Keratinocyte (primary cell): Measurements from ENCODE around the gene RANBP10. TPM values are rescaled to one million over a fixed set of nuclear protein-coding genes. Genes with fewer than 3 reads are reported as not detected.

Experiments
- DNase-seq: peaks from one replicate; pipeline ENCODE4 v3.0.0-alpha.2; 2011; ENCODE audit warnings: low read depth, missing footprints, low spot score
- FAIRE-seq: peaks from 2 replicates; lab custom pipeline; 2011; peaks lifted over from hg19 to GRCh38; lab: Jason Lieb, UNC
- H2AFZ ChIP-seq: 2 replicates; pipeline ENCODE4 v1.6.0; 2012; ENCODE audit warnings: low read length, control low read depth, inconsistent platforms; ENCODE audit not compliant: control insufficient read depth
- H3K27ac ChIP-seq: 2 replicates; pipeline ENCODE4 v1.5.1; 2011; ENCODE audit warnings: low read length; ENCODE audit not compliant: control insufficient read depth, insufficient read depth
- H3K27me3 ChIP-seq: 3 replicates; pipeline ENCODE4 v1.6.0; 2011; ENCODE audit warnings: low read length; ENCODE audit not compliant: control insufficient read depth, insufficient read depth; ENCODE audit errors: extremely low read depth
- H3K36me3 ChIP-seq, 2 experiments: 2 replicates in 1 of 2; 3 replicates in 1 of 2; pipeline ENCODE4 v1.5.1; 2011; ENCODE audit warnings: low read length in 2 of 2, mild to moderate bottlenecking in 1 of 2; ENCODE audit not compliant: control insufficient read depth in 2 of 2, insufficient read depth in 2 of 2; ENCODE audit errors: extremely low read depth in 1 of 2
- H3K4me1 ChIP-seq: 3 replicates; pipeline ENCODE4 v1.5.1; 2011; ENCODE audit warnings: low read length; ENCODE audit not compliant: control insufficient read depth, insufficient read depth; ENCODE audit errors: extremely low read depth
- H3K4me2 ChIP-seq: 3 replicates; pipeline ENCODE4 v1.6.0; 2011; ENCODE audit warnings: low read depth, low read length; ENCODE audit not compliant: control insufficient read depth, insufficient read depth; ENCODE audit errors: extremely low read depth
- H3K4me3 ChIP-seq, 3 experiments: fragments of 200-600 bp in 1 of 3; sonication (generic) in 1 of 3; 2 replicates in 2 of 3; 3 replicates in 1 of 3; pipeline ENCODE4 v1.5.1; 2011 to 2016; ENCODE audit warnings: low read length in 3 of 3, mild to moderate bottlenecking in 3 of 3, control low read depth in 2 of 3, inconsistent platforms in 1 of 3, low read depth in 1 of 3, mixed read lengths in 1 of 3, mixed run types in 1 of 3, moderate library complexity in 1 of 3; ENCODE audit not compliant: control insufficient read depth in 2 of 3, insufficient read depth in 2 of 3; ENCODE audit errors: extremely low read depth in 1 of 3
- H3K79me2 ChIP-seq: 2 replicates; pipeline ENCODE4 v1.6.0; 2012; ENCODE audit warnings: low read length; ENCODE audit not compliant: control insufficient read depth, insufficient read depth
- H3K9ac ChIP-seq: 3 replicates; pipeline ENCODE4 v1.6.0; 2011; ENCODE audit warnings: low read length; ENCODE audit not compliant: control insufficient read depth, insufficient read depth; ENCODE audit errors: extremely low read depth
- H3K9me1 ChIP-seq: 3 replicates; pipeline ENCODE4 v1.6.0; 2011; ENCODE audit warnings: low read length; ENCODE audit not compliant: control insufficient read depth, insufficient read depth; ENCODE audit errors: extremely low read depth
- H3K9me3 ChIP-seq: 2 replicates; pipeline ENCODE4 v1.5.1; 2012; ENCODE audit warnings: low read depth, low read length; ENCODE audit not compliant: control insufficient read depth
- H4K20me1 ChIP-seq: 3 replicates; pipeline ENCODE4 v1.6.0; 2011; ENCODE audit warnings: low read length; ENCODE audit not compliant: control insufficient read depth, insufficient read depth; ENCODE audit errors: extremely low read depth
- EZH2 ChIP-seq: IDR thresholded peaks from one replicate; pipeline ENCODE4 v1.6.1; 2012; ENCODE audit warnings: inconsistent platforms, mild to moderate bottlenecking, low read length, moderate library complexity
- dilution Hi-C: fragments of 300-500 bp; cut with MboI; formaldehyde crosslinking; loops from one replicate; pipeline ENCODE4 v1.7.0; 2020; ENCODE audit warnings: low sequenced_read_pairs; ENCODE audit not compliant: extremely low pct_ligation_motif_present
- polyA plus RNA-seq, 5 experiments: library from polyadenylated mRNA; depleted of rRNA in 3 of 5; stranded (reverse) in 3 of 5; stranded (forward) in 1 of 5; unstranded in 1 of 5; fragments of >200 nt; gene quantifications; 1 replicate in 1 of 5; 2 replicates in 3 of 5; 3 replicates in 1 of 5; pipeline versions ENCODE4 v1.2.1 to v1.2.3, GENCODE V29; 2011 to 2012; ENCODE audit warnings: missing spikeins in 2 of 5, low read depth in 1 of 5, low replicate concordance in 1 of 5
- TF ChIP-seq, protein P1 (sequence below), 3 experiments: IDR thresholded peaks in 1 of 3; conservative IDR thresholded peaks in 1 of 3; optimal IDR thresholded peaks in 1 of 3; 2 replicates in 2 of 3; 3 replicates in 1 of 3; pipeline versions ENCODE3 to v1.5.1; 2011; ENCODE audit warnings: low read length in 3 of 3, mild to moderate bottlenecking in 3 of 3, moderate library complexity in 2 of 3, control low read depth in 1 of 3, inconsistent platforms in 1 of 3; ENCODE audit not compliant: insufficient read depth in 2 of 3; ENCODE audit errors: extremely low read depth in 1 of 3

RANBP10 gene
- polyA plus RNA-seq, 1 donor (not counting 4 experiments of a cell fraction or from before 2014, with no cell fraction given) = 9.5 TPM

DNA sequence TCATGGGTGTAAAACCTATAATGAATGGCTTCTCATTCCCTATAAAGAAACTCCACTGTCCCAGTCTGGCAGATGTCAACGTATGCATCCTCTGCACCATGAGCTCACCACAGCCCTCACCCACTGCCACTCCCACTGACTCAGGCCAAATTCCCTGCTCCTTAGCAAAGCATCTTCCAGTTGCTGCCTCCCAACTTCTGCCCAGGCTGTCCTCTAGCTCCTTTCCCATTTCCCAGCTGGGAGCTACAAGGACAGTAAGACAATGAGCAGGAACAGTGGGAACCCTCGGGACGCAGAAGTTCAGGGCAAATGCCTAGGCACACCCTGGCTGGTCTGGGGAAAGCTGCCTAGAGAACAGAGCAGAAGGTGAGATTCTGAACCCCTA, 26.7 kb upstream of the RANBP10 start:
- Histone ChIP-seq H3K4me3 (peak overlapping the region; percentile 57 to 88 (median 84)), H2AFZ (peak overlapping the region; percentile 33), H3K9me3 (no peaks in the 10 kb centered on the region), H3K79me2 (peaks cover 8% of the 10 kb centered on the region), H3K4me1 (peaks cover 14% of the 10 kb centered on the region), H3K36me3 (peaks cover 31% of the 10 kb centered on the region in 2 experiments), H3K4me2 (peak overlapping the region; percentile 99), H3K9me1 (no peaks in the 10 kb centered on the region), H3K27me3 (no peaks in the 10 kb centered on the region), H3K9ac (peak overlapping the region; percentile 93), H3K27ac (peak overlapping the region; percentile 88), H4K20me1 (no peaks in the 10 kb centered on the region)
- TF ChIP-seq, protein P1, sequence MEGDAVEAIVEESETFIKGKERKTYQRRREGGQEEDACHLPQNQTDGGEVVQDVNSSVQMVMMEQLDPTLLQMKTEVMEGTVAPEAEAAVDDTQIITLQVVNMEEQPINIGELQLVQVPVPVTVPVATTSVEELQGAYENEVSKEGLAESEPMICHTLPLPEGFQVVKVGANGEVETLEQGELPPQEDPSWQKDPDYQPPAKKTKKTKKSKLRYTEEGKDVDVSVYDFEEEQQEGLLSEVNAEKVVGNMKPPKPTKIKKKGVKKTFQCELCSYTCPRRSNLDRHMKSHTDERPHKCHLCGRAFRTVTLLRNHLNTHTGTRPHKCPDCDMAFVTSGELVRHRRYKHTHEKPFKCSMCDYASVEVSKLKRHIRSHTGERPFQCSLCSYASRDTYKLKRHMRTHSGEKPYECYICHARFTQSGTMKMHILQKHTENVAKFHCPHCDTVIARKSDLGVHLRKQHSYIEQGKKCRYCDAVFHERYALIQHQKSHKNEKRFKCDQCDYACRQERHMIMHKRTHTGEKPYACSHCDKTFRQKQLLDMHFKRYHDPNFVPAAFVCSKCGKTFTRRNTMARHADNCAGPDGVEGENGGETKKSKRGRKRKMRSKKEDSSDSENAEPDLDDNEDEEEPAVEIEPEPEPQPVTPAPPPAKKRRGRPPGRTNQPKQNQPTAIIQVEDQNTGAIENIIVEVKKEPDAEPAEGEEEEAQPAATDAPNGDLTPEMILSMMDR (optimal IDR thresholded peaks at IDR 0.05 in 1 of 3, IDR thresholded peaks at IDR 0.05 in 1 of 3, conservative IDR thresholded peaks at IDR 0.05 in 1 of 3; ENCODE audit: extremely low read depth in 1 of 3, insufficient read depth in 2 of 3, low read length in 3 of 3) = no peak
- TF ChIP-seq EZH2 = no peak
- FAIRE-seq (no peak), DNase-seq (no peak)
- dilution Hi-C loops = no loop called here

GRCh38 chr16:67828651-67829050, 22.3 kb upstream of the RANBP10 start:
- H3K9ac ChIP-seq = no peak overlapping the region
- peaks cover 8% of the 10 kb centered on the region for H3K79me2 ChIP-seq
- DNase-seq (no peak), FAIRE-seq (no peak)
- no peak overlapping the region for H2AFZ ChIP-seq
- H3K27me3 ChIP-seq = no peaks in the 10 kb centered on the region
- H3K27ac ChIP-seq = no peak overlapping the region
- no peaks in the 10 kb centered on the region for H3K9me3 ChIP-seq
- H4K20me1 ChIP-seq = no peaks in the 10 kb centered on the region
- H3K9me1 ChIP-seq = no peaks in the 10 kb centered on the region
- H3K4me2 ChIP-seq = no peak overlapping the region
- peaks cover 37 to 38% of the 10 kb centered on the region in 2 experiments for H3K36me3 ChIP-seq
- H3K4me1 ChIP-seq = peaks cover 9% of the 10 kb centered on the region
- H3K4me3 ChIP-seq = no peak overlapping the region
- no peak for TF ChIP-seq EZH2
- TF ChIP-seq, protein P1 (optimal IDR thresholded peaks at IDR 0.05 in 1 of 3, IDR thresholded peaks at IDR 0.05 in 1 of 3, conservative IDR thresholded peaks at IDR 0.05 in 1 of 3; ENCODE audit: extremely low read depth in 1 of 3, insufficient read depth in 2 of 3, low read length in 3 of 3) = no peak
- dilution Hi-C loops = no loop called here
